ENCODE data around the gene JAML. TPM values are rescaled to one million over a fixed set of nuclear protein-coding genes. Genes with fewer than 3 reads are reported as not detected.

JAML gene
- total RNA-seq, 6 experiments from 2014 or later = 1.5 to 9.1 (median 3.2) TPM

GRCh38 chr11:118212131-118212725, 12.6 kb downstream of the JAML start:
- H3K27ac ChIP-seq = peak overlapping the region in 2 of 3 donors; percentile 35 to 48
- H3K36me3 ChIP-seq = no peaks in the 10 kb centered on the region
- peak; percentile 84 to 89 (median 87) for ATAC-seq
- H3K4me1 ChIP-seq = peaks cover 0 to 29% (median 12%) of the 10 kb centered on the region in 4 donors
- no peaks in the 10 kb centered on the region for H3K27me3 ChIP-seq
- 24% methylated on average over 7 of the region's 7 CpGs for WGBS (ENCODE audit: insufficient coverage, low coverage, low lambda C conversion rate, missing lambda C conversion rate)
- intact Hi-C loops (cut with DNase I) = no loop called here
- TF ChIP-seq CTCF (IDR thresholded peaks at IDR 0.05) (peak in 1 of 4 donors; percentile 7), POLR2A (IDR thresholded peaks at IDR 0.05) (no peak)
- H3K9me3 ChIP-seq = no peaks in the 10 kb centered on the region
- DNase-seq = peak; percentile 70 to 80 (median 75)
- H3K4me3 ChIP-seq = no peak overlapping the region

- H3K9me3 ChIP-seq = no peaks in the 10 kb centered on the region
- H3K36me3 ChIP-seq = no peaks in the 10 kb centered on the region
- ATAC-seq (no peak), DNase-seq (no peak)
- 60% methylated on average over 6 of the region's 6 CpGs for WGBS (ENCODE audit: insufficient coverage, low coverage, low lambda C conversion rate, missing lambda C conversion rate)
- TF ChIP-seq CTCF (IDR thresholded peaks at IDR 0.05) (no peak), POLR2A (IDR thresholded peaks at IDR 0.05) (no peak)
- no peaks in the 10 kb centered on the region for H3K27me3 ChIP-seq
- H3K4me1 ChIP-seq = peaks cover 0 to 31% (median 12%) of the 10 kb centered on the region in 4 donors
- no peak overlapping the region for H3K27ac ChIP-seq
- no peak overlapping the region for H3K4me3 ChIP-seq
- intact Hi-C loops (cut with DNase I) = no loop called here
Measured at GRCh38 chr11:118211006-118211405, 13.8 kb downstream of the JAML start.

- no peak for DNase-seq
- Histone ChIP-seq H3K4me3 (no peak overlapping the region), H3K9me3 (no peaks in the 10 kb centered on the region), H3K27ac (no peak overlapping the region), H3K27me3 (no peaks in the 10 kb centered on the region), H3K36me3 (no peaks in the 10 kb centered on the region), H3K4me1 (peaks cover 0 to 36% (median 12%) of the 10 kb centered on the region in 4 donors)
- ATAC-seq = no peak
- intact Hi-C loops (cut with DNase I) = no loop called here
- WGBS (ENCODE audit: insufficient coverage, low coverage, low lambda C conversion rate, missing lambda C conversion rate) = 90% methylated on average over 7 of the region's 7 CpGs
- TF ChIP-seq POLR2A (IDR thresholded peaks at IDR 0.05) (no peak), CTCF (IDR thresholded peaks at IDR 0.05) (no peak)
Measured at GRCh38 chr11:118210323-118210722, 14.5 kb downstream of the JAML start.

- DNase-seq (no peak), ATAC-seq (no peak)
- 82% methylated on average over 3 of the region's 3 CpGs for WGBS (ENCODE audit: insufficient coverage, low coverage, low lambda C conversion rate, missing lambda C conversion rate)
- Histone ChIP-seq H3K27ac (no peak overlapping the region), H3K4me3 (no peak overlapping the region), H3K27me3 (no peaks in the 10 kb centered on the region), H3K9me3 (no peaks in the 10 kb centered on the region), H3K36me3 (no peaks in the 10 kb centered on the region), H3K4me1 (peaks cover 0 to 36% (median 11%) of the 10 kb centered on the region in 4 donors)
- intact Hi-C loops (cut with DNase I) = no loop called here
- TF ChIP-seq CTCF (IDR thresholded peaks at IDR 0.05) (no peak), POLR2A (IDR thresholded peaks at IDR 0.05) (no peak)
Measured at GRCh38 chr11:118209033-118209432, 15.8 kb downstream of the JAML start.
